Neural progenitor cell (in vitro differentiated cells): ENCODE data around the gene HSD11B1L.

Experiments used
- EZH2 ChIP-seq: fragments of 200-600 bp; sonication (generic); IDR thresholded peaks from 2 replicates; pipeline ENCODE4 v1.6.1; 2017; ENCODE audit warnings: antibody characterized with exemption, mild to moderate bottlenecking, moderate library complexity
- EZH2phosphoT487 ChIP-seq: fragments of 200-600 bp; sonication (generic); IDR thresholded peaks from 2 replicates; pipeline ENCODE4 v1.6.1; 2017; ENCODE audit warnings: antibody characterized with exemption
- TF ChIP-seq, protein P1 (sequence below): fragments of 200-600 bp; sonication (generic); IDR thresholded peaks from 2 replicates; pipeline ENCODE4 v1.5.1; 2017; ENCODE audit warnings: antibody characterized with exemption, mild to moderate bottlenecking

DNA sequence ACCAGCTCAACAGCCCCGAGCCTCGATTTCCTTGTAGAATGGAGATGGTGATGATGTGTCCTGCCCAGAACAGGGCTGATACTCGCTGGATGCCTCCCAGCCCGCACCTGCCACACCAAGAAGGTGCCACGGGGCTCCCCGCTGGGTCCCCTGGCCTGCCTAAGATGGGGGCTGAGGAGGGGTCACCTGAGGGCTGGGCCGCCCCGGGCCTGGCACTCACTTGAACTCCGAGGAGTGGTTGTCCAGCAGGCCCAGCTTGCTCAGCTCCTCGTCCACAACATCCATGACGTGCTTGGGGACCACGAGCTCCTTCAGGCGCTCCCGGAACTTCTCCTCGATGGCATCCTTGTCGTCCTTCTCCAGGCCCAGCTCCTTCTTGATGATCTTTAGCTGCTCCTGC is 24.7 kb downstream of the HSD11B1L start:
- TF ChIP-seq, protein P1, sequence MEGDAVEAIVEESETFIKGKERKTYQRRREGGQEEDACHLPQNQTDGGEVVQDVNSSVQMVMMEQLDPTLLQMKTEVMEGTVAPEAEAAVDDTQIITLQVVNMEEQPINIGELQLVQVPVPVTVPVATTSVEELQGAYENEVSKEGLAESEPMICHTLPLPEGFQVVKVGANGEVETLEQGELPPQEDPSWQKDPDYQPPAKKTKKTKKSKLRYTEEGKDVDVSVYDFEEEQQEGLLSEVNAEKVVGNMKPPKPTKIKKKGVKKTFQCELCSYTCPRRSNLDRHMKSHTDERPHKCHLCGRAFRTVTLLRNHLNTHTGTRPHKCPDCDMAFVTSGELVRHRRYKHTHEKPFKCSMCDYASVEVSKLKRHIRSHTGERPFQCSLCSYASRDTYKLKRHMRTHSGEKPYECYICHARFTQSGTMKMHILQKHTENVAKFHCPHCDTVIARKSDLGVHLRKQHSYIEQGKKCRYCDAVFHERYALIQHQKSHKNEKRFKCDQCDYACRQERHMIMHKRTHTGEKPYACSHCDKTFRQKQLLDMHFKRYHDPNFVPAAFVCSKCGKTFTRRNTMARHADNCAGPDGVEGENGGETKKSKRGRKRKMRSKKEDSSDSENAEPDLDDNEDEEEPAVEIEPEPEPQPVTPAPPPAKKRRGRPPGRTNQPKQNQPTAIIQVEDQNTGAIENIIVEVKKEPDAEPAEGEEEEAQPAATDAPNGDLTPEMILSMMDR = no peak
- no peak for TF ChIP-seq EZH2phosphoT487
- TF ChIP-seq EZH2 = no peak
